PC-9 (cell line): ENCODE data around the gene ERGIC2. TPM values are rescaled to one million over a fixed set of nuclear protein-coding genes. Genes with fewer than 3 reads are reported as not detected.
A peak's percentile ranks its signal among the peaks of the same experiment; 100 is the strongest.

ENCODE experiments used
- BruUV-seq: library from RNA; stranded (reverse); fragments of 400-500 nt; replicated peaks from 2 replicates; lab custom pipeline; 2021; lab: Mats Ljungman, UMichigan
- CTCF ChIA-PET: fragments of 300-600 bp; sonication (Branson Sonifier 250); formaldehyde crosslinking; loops from one replicate; lab custom pipeline; 2022; ENCODE audit warnings: antibody characterized with exemption; lab: Charles Lee
- POLR2A ChIA-PET: fragments of 300-600 bp; sonication (Branson Sonifier 250); formaldehyde crosslinking; loops from one replicate; lab custom pipeline; 2022; ENCODE audit warnings: antibody characterized with exemption; ENCODE audit not compliant: unreplicated experiment; lab: Charles Lee
- DNase-seq, 2 experiments: peaks; one replicate each; pipeline versions ENCODE4 v3.0.0 to v3.0.0-alpha.2; 2015 to 2022; ENCODE audit warnings: mixed read lengths in 1 of 2
- H2AFZ ChIP-seq: fragments of 200-600 bp; sonication (generic); 2 replicates; pipeline ENCODE4 v1.8.1; 2017; ENCODE audit warnings: antibody characterized with exemption
- H3F3A ChIP-seq: fragments of 200-600 bp; sonication (generic); 2 replicates; pipeline ENCODE4 v1.8.1; 2017; ENCODE audit warnings: antibody characterized with exemption, mild to moderate bottlenecking, low read depth; ENCODE audit not compliant: insufficient read depth
- H3K27ac ChIP-seq: fragments of 200-600 bp; sonication (generic); 2 replicates; pipeline ENCODE4 v1.6.1; 2016; ENCODE audit warnings: mixed run types
- H3K27me3 ChIP-seq: fragments of 200-600 bp; sonication (generic); 2 replicates; pipeline ENCODE4 v1.6.1; 2016; ENCODE audit warnings: low read depth, mixed run types; ENCODE audit not compliant: insufficient read depth
- H3K36me3 ChIP-seq: fragments of 200-600 bp; sonication (generic); 2 replicates; pipeline ENCODE4 v1.6.1; 2016; ENCODE audit warnings: low read depth, mixed run types
- H3K4me1 ChIP-seq: fragments of 200-600 bp; sonication (generic); replicated peaks from 2 replicates; pipeline ENCODE4 v1.6.1; 2016; ENCODE audit warnings: mixed run types; ENCODE audit not compliant: insufficient read depth
- H3K4me2 ChIP-seq: fragments of 200-600 bp; sonication (generic); 2 replicates; pipeline ENCODE4 v1.6.1; 2017; ENCODE audit warnings: mixed run types
- H3K4me3 ChIP-seq: fragments of 200-600 bp; sonication (generic); 2 replicates; pipeline ENCODE4 v1.6.1; 2016; ENCODE audit warnings: mixed run types
- H3K79me2 ChIP-seq: fragments of 200-600 bp; sonication (generic); 2 replicates; pipeline ENCODE4 v1.6.1; 2017; ENCODE audit warnings: low read depth, mixed run types
- H3K9me2 ChIP-seq: fragments of 200-600 bp; sonication (generic); 2 replicates; pipeline ENCODE4 v1.8.1; 2017; ENCODE audit warnings: mild to moderate bottlenecking; ENCODE audit not compliant: insufficient read depth
- H3K9me3 ChIP-seq: fragments of 200-600 bp; sonication (generic); 2 replicates; pipeline ENCODE4 v1.8.1; 2016; ENCODE audit warnings: low read depth; ENCODE audit not compliant: insufficient read depth
- H4K20me1 ChIP-seq: fragments of 200-600 bp; sonication (generic); 2 replicates; pipeline ENCODE4 v1.8.1; 2017; ENCODE audit not compliant: insufficient read depth
- EZH2 ChIP-seq: fragments of 200-600 bp; sonication (generic); IDR thresholded peaks from 2 replicates; pipeline ENCODE4 v1.8.0; 2017; ENCODE audit warnings: antibody characterized with exemption, low read depth
- intact Hi-C: fragments of 100-400 bp; cut with micrococcal nuclease; formaldehyde crosslinking; loops from one replicate; pipeline ENCODE4 v1.10.0; 2022; ENCODE audit not compliant: unreplicated experiment
- total RNA-seq: library from RNA; stranded (reverse); gene quantifications from 2 replicates; pipeline ENCODE4 v1.2.3, GENCODE V29; 2021
- TF ChIP-seq, protein P1 (sequence below): fragments of 200-600 bp; sonication (generic); conservative IDR thresholded peaks from 2 replicates; pipeline ENCODE4 v1.6.1; 2017; ENCODE audit warnings: mixed run types, antibody characterized with exemption, mild to moderate bottlenecking, moderate library complexity

Gene ERGIC2
- total RNA-seq, 1 experiment from 2014 or later, result 141 TPM

GRCh38 chr12:29317556-29318363 is 63.2 kb downstream of the ERGIC2 start:
- Histone ChIP-seq H3K79me2 (no peaks in the 10 kb centered on the region), H3K27ac (no peak overlapping the region), H3F3A (no peaks in the 10 kb centered on the region), H3K27me3 (no peaks in the 10 kb centered on the region), H4K20me1 (no peaks in the 10 kb centered on the region), H2AFZ (no peak overlapping the region), H3K4me3 (no peak overlapping the region), H3K9me2 (no peaks in the 10 kb centered on the region), H3K36me3 (no peaks in the 10 kb centered on the region), H3K4me2 (no peak overlapping the region), H3K9me3 (no peaks in the 10 kb centered on the region; the same call in 1 of the 2 replicates), H3K4me1 (peaks cover 8% of the 10 kb centered on the region; the same call in 1 of the 2 replicates)
- CTCF ChIA-PET, result interaction anchor here (0.7 to 2.2 kb wide), 6 partner anchors 64 to 1585 kb away, joined by 3 to 14 read pairs (median 3); partner anchors contain the start of gene ERGIC2
- peak; percentile 44 to 79 for DNase-seq
- intact Hi-C loops, result loop anchor here (1.0 to 5.0 kb wide), 3 partner anchors 229 to 295 kb away; no protein-coding TSS in a partner anchor
- no TSS peak for BruUV-seq
- TF ChIP-seq, protein P1, sequence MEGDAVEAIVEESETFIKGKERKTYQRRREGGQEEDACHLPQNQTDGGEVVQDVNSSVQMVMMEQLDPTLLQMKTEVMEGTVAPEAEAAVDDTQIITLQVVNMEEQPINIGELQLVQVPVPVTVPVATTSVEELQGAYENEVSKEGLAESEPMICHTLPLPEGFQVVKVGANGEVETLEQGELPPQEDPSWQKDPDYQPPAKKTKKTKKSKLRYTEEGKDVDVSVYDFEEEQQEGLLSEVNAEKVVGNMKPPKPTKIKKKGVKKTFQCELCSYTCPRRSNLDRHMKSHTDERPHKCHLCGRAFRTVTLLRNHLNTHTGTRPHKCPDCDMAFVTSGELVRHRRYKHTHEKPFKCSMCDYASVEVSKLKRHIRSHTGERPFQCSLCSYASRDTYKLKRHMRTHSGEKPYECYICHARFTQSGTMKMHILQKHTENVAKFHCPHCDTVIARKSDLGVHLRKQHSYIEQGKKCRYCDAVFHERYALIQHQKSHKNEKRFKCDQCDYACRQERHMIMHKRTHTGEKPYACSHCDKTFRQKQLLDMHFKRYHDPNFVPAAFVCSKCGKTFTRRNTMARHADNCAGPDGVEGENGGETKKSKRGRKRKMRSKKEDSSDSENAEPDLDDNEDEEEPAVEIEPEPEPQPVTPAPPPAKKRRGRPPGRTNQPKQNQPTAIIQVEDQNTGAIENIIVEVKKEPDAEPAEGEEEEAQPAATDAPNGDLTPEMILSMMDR, result peak; percentile 87
- no peak for TF ChIP-seq EZH2
- POLR2A ChIA-PET, result interaction anchor here (0.6 kb wide), 1 partner anchor 1794 kb away, joined by 11 read pairs; the partner anchor contains the start of gene PPFIBP1

- Histone ChIP-seq H3K27me3 (no peaks in the 10 kb centered on the region), H3K79me2 (no peaks in the 10 kb centered on the region), H3K4me1 (peaks cover 8% of the 10 kb centered on the region; the same call in 1 of the 2 replicates), H4K20me1 (no peaks in the 10 kb centered on the region), H3K9me3 (no peaks in the 10 kb centered on the region; the same call in 1 of the 2 replicates), H3K27ac (no peak overlapping the region), H3K4me3 (no peak overlapping the region), H3F3A (no peaks in the 10 kb centered on the region), H3K36me3 (no peaks in the 10 kb centered on the region), H3K4me2 (no peak overlapping the region), H2AFZ (no peak overlapping the region), H3K9me2 (no peaks in the 10 kb centered on the region)
- CTCF ChIA-PET, result interaction anchor here (0.5 to 2.2 kb wide), 4 partner anchors 99 to 244 kb away, joined by 3 to 14 read pairs (median 4); no protein-coding TSS in a partner anchor
- BruUV-seq, result no TSS peak
- intact Hi-C loops, result loop anchor here (1.0 to 5.0 kb wide), 3 partner anchors 228 to 294 kb away; no protein-coding TSS in a partner anchor
- DNase-seq, result peak in 1 of 2 experiments; percentile 68
- TF ChIP-seq, protein P1, result no peak
- no peak for TF ChIP-seq EZH2
- POLR2A ChIA-PET, result no interaction called here
Observed at GRCh38 chr12:29316752-29317151, 64.2 kb downstream of the ERGIC2 start.

- Histone ChIP-seq H3K27ac (no peak overlapping the region), H3K9me2 (no peaks in the 10 kb centered on the region), H3K9me3 (no peaks in the 10 kb centered on the region), H3K4me3 (no peak overlapping the region), H3K4me2 (no peak overlapping the region), H4K20me1 (no peaks in the 10 kb centered on the region), H3K27me3 (no peaks in the 10 kb centered on the region), H3K4me1 (0 out of 2 replicates have a peak, but pooled peaks cover 4% of the 10 kb centered on the region), H3K79me2 (no peaks in the 10 kb centered on the region), H2AFZ (no peak overlapping the region), H3K36me3 (no peaks in the 10 kb centered on the region), H3F3A (no peaks in the 10 kb centered on the region)
- BruUV-seq, result no TSS peak
- intact Hi-C loops, result no loop called here
- DNase-seq, result no peak
- CTCF ChIA-PET, result no interaction called here
- TF ChIP-seq, protein P1, result no peak
- TF ChIP-seq EZH2, result no peak
- POLR2A ChIA-PET, result no interaction called here
Observed at GRCh38 chr12:29314416-29314815, 66.6 kb downstream of the ERGIC2 start.
